Hepatocyte (in vitro differentiated cells): ENCODE data around the gene FCMR.

Source experiments
- CTCF ChIP-seq: fragments of 200-600 bp; sonication (generic); IDR thresholded peaks from 2 replicates; pipeline ENCODE4 v1.5.1; 2016; ENCODE audit warnings: antibody characterized with exemption, mild to moderate bottlenecking; ENCODE audit not compliant: poor library complexity
- EZH2phosphoT487 ChIP-seq: fragments of 200-600 bp; sonication (generic); IDR thresholded peaks from one replicate; pipeline ENCODE4 v1.6.1; 2018; ENCODE audit warnings: antibody characterized with exemption, mild to moderate bottlenecking, low read depth, moderate library complexity; ENCODE audit not compliant: unreplicated experiment, severe bottlenecking

DNA sequence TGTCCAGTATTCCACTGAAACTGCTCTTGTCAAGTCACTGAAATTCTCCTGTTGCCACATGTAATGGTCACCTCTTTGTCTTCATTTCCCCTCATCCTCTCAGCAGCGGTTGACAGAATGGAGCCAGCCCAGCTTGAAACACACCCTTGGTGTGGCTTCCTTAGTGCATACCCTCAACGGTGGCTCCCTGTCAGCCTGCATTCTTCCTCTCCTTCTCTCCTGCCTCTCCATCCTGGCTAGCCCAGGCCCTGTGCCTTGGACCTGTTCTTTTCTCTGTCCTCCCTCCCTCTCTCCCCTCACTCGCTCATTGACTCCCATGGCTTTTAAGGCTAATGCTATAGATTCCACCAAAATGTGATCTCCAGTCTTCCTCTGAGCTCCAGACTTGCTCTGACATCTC is 3.7 kb downstream of the FCMR start:
- no peak for TF ChIP-seq CTCF
- TF ChIP-seq EZH2phosphoT487 = no peak
